SK-N-SH (cell line): ENCODE measurements around the gene NXPH4.

ENCODE experiments used
- CHD2 ChIP-seq: fragments of 150-350 bp; IDR thresholded peaks from 2 replicates; pipeline ENCODE4 v1.6.1; 2018; ENCODE audit warnings: low read length; ENCODE audit not compliant: partially characterized antibody
- CTCF ChIP-seq: fragments of 200-600 bp; sonication (generic); IDR thresholded peaks from 2 replicates; pipeline ENCODE4 v1.6.1; 2017; ENCODE audit warnings: antibody characterized with exemption, mild to moderate bottlenecking, moderate library complexity
- EP300 ChIP-seq, 2 experiments: IDR thresholded peaks; 2 replicates each; pipeline versions ENCODE4 v1.4.0 to v1.6.1; 2012; ENCODE audit warnings: borderline replicate concordance in 1 of 2, low read depth in 1 of 2, low read length in 1 of 2
- FOSL2 ChIP-seq: IDR thresholded peaks from 2 replicates; pipeline ENCODE4 v1.4.0; 2012; ENCODE audit warnings: low read depth, mild to moderate bottlenecking, moderate library complexity, borderline replicate concordance
- GABPA ChIP-seq: IDR thresholded peaks from 2 replicates; pipeline ENCODE4 v1.4.0; 2012; ENCODE audit warnings: low read depth, mild to moderate bottlenecking
- GATA2 ChIP-seq: sonication (generic); formaldehyde crosslinking; IDR thresholded peaks from 2 replicates; pipeline ENCODE4 v1.5.0; 2020; ENCODE audit warnings: mild to moderate bottlenecking, missing genetic modification reagents
- NFIC ChIP-seq: IDR thresholded peaks from 2 replicates; pipeline ENCODE4 v1.4.0; 2012; ENCODE audit warnings: borderline replicate concordance
- POLR2AphosphoS5 ChIP-seq: IDR thresholded peaks from 2 replicates; pipeline ENCODE4 v1.6.1; 2012; ENCODE audit warnings: low read depth, low read length
- REST ChIP-seq: IDR thresholded peaks from 2 replicates; pipeline ENCODE4 v1.6.1; 2012; ENCODE audit warnings: mild to moderate bottlenecking, low read depth, low read length, moderate library complexity
- RFX5 ChIP-seq: IDR thresholded peaks from 2 replicates; pipeline ENCODE4 v1.6.1; 2012; ENCODE audit warnings: mild to moderate bottlenecking, improper control_type of control experiment, low read length
- RXRA ChIP-seq: IDR thresholded peaks from 2 replicates; pipeline ENCODE4 v1.4.0; 2012; ENCODE audit warnings: low read depth, mild to moderate bottlenecking, borderline replicate concordance
- SIN3A ChIP-seq: IDR thresholded peaks from 2 replicates; pipeline ENCODE4 v1.6.1; 2012; ENCODE audit warnings: low read depth, mild to moderate bottlenecking, low read length, moderate library complexity, borderline replicate concordance
- TAF1 ChIP-seq: IDR thresholded peaks from 2 replicates; pipeline ENCODE4 v1.6.1; 2012; ENCODE audit warnings: low read depth, mild to moderate bottlenecking, low read length, moderate library complexity, borderline replicate concordance
- YY1 ChIP-seq: IDR thresholded peaks from 2 replicates; pipeline ENCODE4 v1.4.0; 2012; ENCODE audit warnings: low read depth, mild to moderate bottlenecking

GRCh38 chr12:57201631-57202030, 15.0 kb upstream of the NXPH4 start:
- TF ChIP-seq CTCF (no peak), YY1 (no peak), TAF1 (no peak), NFIC (no peak), CHD2 (no peak), EP300 (IDR thresholded peaks at IDR 0.05; ENCODE audit: borderline replicate concordance in 1 of 2, low read depth in 1 of 2, low read length in 1 of 2) (no peak), FOSL2 (no peak), RXRA (no peak), GABPA (no peak), REST (no peak), RFX5 (no peak), POLR2AphosphoS5 (no peak), SIN3A (no peak), GATA2 (CRISPR knock-in tag) (no peak)
